B cell (primary cell): ENCODE data around the gene C2CD2L. TPM values are rescaled to one million over a fixed set of nuclear protein-coding genes. Genes with fewer than 3 reads are reported as not detected.
"Not testable (repeated sequence)": the region's sequence is repeated elsewhere in the genome, so short reads cannot be mapped to it uniquely, and the experiment has no call there.

ENCODE experiments used
- ATAC-seq: fragments of 200-7000 bp; cut with Tn5 transposase; one replicate; pipeline ENCODE4 v1.10.0; 2021; ENCODE audit warnings: low read depth, mild to moderate bottlenecking, moderate number of reproducible peaks, moderate library complexity
- CTCF ChIA-PET: fragments of 350-600 bp; sonication (Branson Sonifier 250); formaldehyde crosslinking; loops from one replicate; lab custom pipeline; 2021; ENCODE audit warnings: antibody characterized with exemption, inconsistent platforms; lab: Charles Lee
- POLR2A ChIA-PET: fragments of 350-600 bp; sonication (Branson Sonifier 250); formaldehyde crosslinking; loops from one replicate; lab custom pipeline; 2021; ENCODE audit warnings: antibody characterized with exemption; lab: Charles Lee
- DNase-seq: peaks from one replicate; pipeline ENCODE4 v3.0.0; 2013
- H2AFZ ChIP-seq: 2 replicates; pipeline ENCODE4 v1.6.1; 2012; ENCODE audit warnings: mild to moderate bottlenecking, low read depth, low read length; ENCODE audit not compliant: insufficient read depth, poor library complexity, severe bottlenecking
- H3K27ac ChIP-seq, 2 donors: 1 replicate in 1 of 2; 2 replicates in 1 of 2; pipeline ENCODE4 v1.5.1; 2012 to 2013; ENCODE audit warnings: low read length in 2 of 2, mild to moderate bottlenecking in 2 of 2, moderate library complexity in 1 of 2
- H3K27me3 ChIP-seq, 4 experiments: fragments of 200-600 bp in 1 of 4; sonication (generic) in 1 of 4; replicated peaks in 1 of 4; 1 replicate in 2 of 4; 2 replicates in 2 of 4; pipeline versions ENCODE4 v1.6.1 to v1.7.0; 2013 to 2016; ENCODE audit warnings: low read length in 3 of 4, mild to moderate bottlenecking in 2 of 4, mixed read lengths in 1 of 4, moderate library complexity in 1 of 4; ENCODE audit not compliant: insufficient read depth in 4 of 4, control insufficient read depth in 3 of 4; ENCODE audit errors: control extremely low read depth in 1 of 4
- H3K36me3 ChIP-seq, 2 experiments: replicated peaks in 1 of 2; 1 replicate in 1 of 2; 2 replicates in 1 of 2; pipeline versions ENCODE4 v1.6.1 to v1.7.1; 2013; ENCODE audit warnings: low read length in 1 of 2; ENCODE audit not compliant: insufficient read depth in 2 of 2, control insufficient read depth in 1 of 2; ENCODE audit errors: control extremely low read depth in 1 of 2, extremely low read depth in 1 of 2
- H3K4me1 ChIP-seq, 2 donors: fragments of 200-600 bp in 1 of 2; sonication (generic) in 1 of 2; 1 replicate in 1 of 2; 2 replicates in 1 of 2; pipeline versions ENCODE4 v1.5.1 to v1.6.1; 2013 to 2017; ENCODE audit warnings: low read length in 2 of 2; ENCODE audit not compliant: control insufficient read depth in 2 of 2, insufficient read depth in 2 of 2
- H3K4me2 ChIP-seq: replicated peaks from 2 replicates; pipeline ENCODE3; 2012; ENCODE audit warnings: mild to moderate bottlenecking, low read depth, low read length; ENCODE audit not compliant: poor library complexity, severe bottlenecking
- H3K4me3 ChIP-seq, 5 experiments: fragments of 200-600 bp in 1 of 5; sonication (generic) in 1 of 5; 1 replicate in 3 of 5; 2 replicates in 2 of 5; pipeline versions ENCODE4 v1.5.1 to v1.7.0; 2011 to 2016; ENCODE audit warnings: low read length in 4 of 5, mild to moderate bottlenecking in 4 of 5, low read depth in 2 of 5, control low read depth in 1 of 5, moderate library complexity in 1 of 5; ENCODE audit not compliant: insufficient read depth in 1 of 5; ENCODE audit errors: control extremely low read depth in 1 of 5, extremely low read depth in 1 of 5
- H3K79me2 ChIP-seq: fragments of 200-600 bp; sonication (generic); one replicate; pipeline ENCODE4 v1.6.0; 2016; ENCODE audit warnings: low read length; ENCODE audit not compliant: control insufficient read depth, insufficient read depth
- H3K9ac ChIP-seq: fragments of 200-600 bp; sonication (generic); 2 replicates; pipeline ENCODE4 v1.6.1; 2017; ENCODE audit warnings: mild to moderate bottlenecking, low read length, moderate library complexity
- H3K9me3 ChIP-seq, 3 donors: one replicate each; pipeline versions ENCODE4 v1.6.1 to v1.7.1; 2013; ENCODE audit warnings: low read length in 2 of 3; ENCODE audit not compliant: control insufficient read depth in 2 of 3, insufficient read depth in 1 of 3; ENCODE audit errors: control extremely low read depth in 1 of 3
- H4K20me1 ChIP-seq: 2 replicates; pipeline ENCODE4 v1.6.0; 2012; ENCODE audit warnings: mild to moderate bottlenecking, low read length; ENCODE audit not compliant: insufficient read depth, control insufficient read depth, poor library complexity, severe bottlenecking
- H3K27ac Mint-ChIP-seq: one replicate; pipeline ENCODE4 v1.8.0; 2021; ENCODE audit warnings: mixed read lengths
- H3K27me3 Mint-ChIP-seq: one replicate; pipeline ENCODE4 v1.8.0; 2021; ENCODE audit warnings: mixed read lengths
- H3K4me1 Mint-ChIP-seq: one replicate; pipeline ENCODE4 v1.8.0; 2021; ENCODE audit warnings: mixed read lengths
- H3K4me3 Mint-ChIP-seq: one replicate; pipeline ENCODE4 v1.8.0; 2021; ENCODE audit warnings: mixed read lengths
- H3K9me3 Mint-ChIP-seq: one replicate; pipeline ENCODE4 v1.8.0; 2022; ENCODE audit warnings: mixed read lengths; ENCODE audit not compliant: insufficient read depth
- CTCF ChIP-seq: fragments of 200-600 bp; IDR thresholded peaks from one replicate; pipeline ENCODE4 v1.8.0; 2022; ENCODE audit warnings: antibody characterized with exemption, mild to moderate bottlenecking
- EZH2 ChIP-seq: IDR thresholded peaks from 2 replicates; pipeline ENCODE4 v1.6.1; 2012; ENCODE audit warnings: borderline replicate concordance, low read depth, mild to moderate bottlenecking, moderate library complexity, low read length; ENCODE audit not compliant: insufficient read depth, poor library complexity, severe bottlenecking
- WGBS: methylation state at CpG from one replicate; pipeline ENCODE4 v1.1.5; 2013; ENCODE audit warnings: missing lambda C conversion rate; ENCODE audit not compliant: insufficient coverage; 5-methylcytosine and 5-hydroxymethylcytosine counted together
- intact Hi-C: fragments of 100-400 bp; cut with micrococcal nuclease; formaldehyde crosslinking; loops from one replicate; pipeline ENCODE4 v1.10.0; 2022
- polyA plus RNA-seq: library from polyadenylated mRNA; depleted of rRNA; stranded (reverse); fragments of >200 nt; gene quantifications from 2 replicates; pipeline ENCODE4 v1.2.3, GENCODE V29; 2012
- total RNA-seq, 2 donors: library from RNA; stranded (reverse); fragments of 120-200 nt in 1 of 2; gene quantifications; 1 replicate in 1 of 2; 2 replicates in 1 of 2; pipeline versions ENCODE4 v1.2.3 to v1.2.4, GENCODE V29; 2013 to 2022

The C2CD2L gene
- total and polyA plus RNA-seq, 2 donors (not counting 1 experiment from before 2014, with no cell fraction given), result 9.5 to 17.0 TPM

- Histone ChIP-seq H4K20me1 (no peaks in the 10 kb centered on the region), H3K4me2 (no peak overlapping the region), H3K9me3 (no peaks in the 10 kb centered on the region), H2AFZ (no peak overlapping the region), H3K4me3 (no peak overlapping the region), H3K36me3 (no peaks in the 10 kb centered on the region), H3K27me3 (no peaks in the 10 kb centered on the region), H3K79me2 (no peaks in the 10 kb centered on the region), H3K4me1 (no peaks in the 10 kb centered on the region), H3K27ac (no peak overlapping the region), H3K9ac (no peak overlapping the region)
- TF ChIP-seq CTCF, result no peak
- no peak for TF ChIP-seq EZH2
- ATAC-seq, result no peak
- Mint-ChIP-seq H3K9me3 (no peaks in the 10 kb centered on the region), H3K4me1 (no peaks in the 10 kb centered on the region), H3K4me3 (no peak overlapping the region), H3K27ac (no peak overlapping the region), H3K27me3 (peaks cover 3% of the 10 kb centered on the region)
- ChIA-PET POLR2A (no interaction called here), CTCF (no interaction called here)
- WGBS, result 100% methylated on average over 1 of the region's 8 CpGs
- no peak for DNase-seq
- intact Hi-C loops, result no loop called here
These were observed 54.7 kb downstream of the C2CD2L start for GRCh38 chr11:119161871-119162270.

GRCh38 chr11:119166368-119167076, 59.4 kb downstream of the C2CD2L start:
- Histone ChIP-seq H3K4me2 (no peak overlapping the region), H3K9ac (no peak overlapping the region), H3K36me3 (no peaks in the 10 kb centered on the region), H3K79me2 (no peaks in the 10 kb centered on the region), H3K27ac (no peak overlapping the region), H2AFZ (no peak overlapping the region), H3K9me3 (no peaks in the 10 kb centered on the region), H3K4me3 (no peak overlapping the region), H3K27me3 (no peaks in the 10 kb centered on the region), H3K4me1 (peaks cover 5 to 12% of the 10 kb centered on the region in 2 donors), H4K20me1 (no peaks in the 10 kb centered on the region)
- CTCF ChIA-PET, result interaction anchor here (0.6 to 2.1 kb wide), 5 partner anchors 30 to 157 kb away, joined by 3 to 8 read pairs (median 6); no protein-coding TSS in a partner anchor
- TF ChIP-seq CTCF (no peak), EZH2 (no peak)
- H3K4me3 Mint-ChIP-seq, result no peak overlapping the region
- intact Hi-C loops, result no loop called here
- no peak for ATAC-seq
- 88% methylated on average over 4 of the region's 8 CpGs for WGBS
- H3K4me1 Mint-ChIP-seq, result peaks cover 4% of the 10 kb centered on the region
- no peaks in the 10 kb centered on the region for H3K27me3 Mint-ChIP-seq
- POLR2A ChIA-PET, result interaction anchor here (0.7 kb wide), 1 partner anchor 141 kb away, joined by 4 read pairs; no protein-coding TSS in a partner anchor
- DNase-seq, result no peak
- H3K27ac Mint-ChIP-seq, result no peak overlapping the region
- no peaks in the 10 kb centered on the region for H3K9me3 Mint-ChIP-seq

GRCh38 chr11:119167077-119167458, 59.9 kb downstream of the C2CD2L start:
- H3K4me3 Mint-ChIP-seq, H3K27me3 ChIP-seq, ATAC-seq, H3K4me3 ChIP-seq, H4K20me1 ChIP-seq, H3K27ac Mint-ChIP-seq, H3K9me3 ChIP-seq, H3K79me2 ChIP-seq, H3K9me3 Mint-ChIP-seq, H2AFZ ChIP-seq, H3K27me3 Mint-ChIP-seq, H3K27ac ChIP-seq, H3K9ac ChIP-seq, H3K4me1 Mint-ChIP-seq, H3K4me2 ChIP-seq, DNase-seq, intact Hi-C loops, H3K36me3 ChIP-seq: not testable (repeated sequence)
- 94% methylated on average over 9 of the region's 10 CpGs for WGBS
- peaks cover 5 to 12% of the 10 kb centered on the region in 2 donors for H3K4me1 ChIP-seq
- ChIA-PET POLR2A (interaction anchor here (0.7 kb wide), 1 partner anchor 141 kb away, joined by 4 read pairs; no protein-coding TSS in a partner anchor), CTCF (interaction anchor here (0.6 to 2.1 kb wide), 6 partner anchors 30 to 173 kb away, joined by 3 to 8 read pairs (median 6); no protein-coding TSS in a partner anchor)
